Measurements from ENCODE around the gene ANKRD42. TPM values are rescaled to one million over a fixed set of nuclear protein-coding genes. Genes with fewer than 3 reads are reported as not detected.

ANKRD42 gene
- polyA plus RNA-seq, 1 of the 3 experiments (the other 2 are of a cell fraction) = 13.3 TPM

DNA sequence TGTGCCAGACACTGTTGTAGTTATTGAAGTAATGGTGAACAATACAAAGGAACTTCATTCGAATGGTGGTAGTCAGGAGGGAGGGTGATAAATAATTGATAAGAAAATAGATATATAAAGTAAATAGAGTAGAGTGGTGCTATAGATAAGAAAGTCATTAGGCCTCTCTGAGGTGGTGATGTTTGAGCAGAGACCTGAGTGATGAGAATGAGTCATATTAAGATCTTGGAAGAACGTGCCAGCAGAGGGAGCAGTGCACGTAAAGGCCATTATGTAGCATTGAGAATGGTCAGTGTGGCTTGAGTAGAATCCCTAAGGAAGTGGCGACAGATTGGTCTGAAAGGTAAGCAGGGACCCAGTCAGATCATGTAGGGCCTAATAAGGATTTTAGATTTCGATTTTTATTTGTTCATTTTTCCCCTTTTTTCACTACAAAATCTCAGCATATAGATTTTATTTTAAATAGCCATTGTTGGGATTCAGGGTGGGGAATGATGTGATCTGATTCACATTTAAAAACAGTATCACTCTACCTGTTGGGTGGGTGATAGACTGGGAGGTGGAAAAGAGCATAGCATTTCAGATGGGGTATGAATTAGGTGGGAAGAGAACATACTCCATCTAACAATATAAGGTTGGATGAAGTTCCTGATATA, 47.9 kb downstream of the ANKRD42 start:
- Histone ChIP-seq H3K9me2 (no peaks in the 10 kb centered on the region), H4K20me1 (ENCODE audit: insufficient read depth) (no peaks in the 10 kb centered on the region), H3F3A (replicated peaks; ENCODE audit: insufficient read depth) (no peaks in the 10 kb centered on the region), H3K36me3 (replicated peaks in 1 of 2; ENCODE audit: control insufficient read depth in 1 of 2, insufficient read depth in 2 of 2, low read length in 1 of 2) (peaks cover 0 to 1% of the 10 kb centered on the region in 2 experiments), H3K4me3 (ENCODE audit: low read depth in 2 of 2, low read length in 1 of 2) (no peak overlapping the region; a peak in 1 of 4 replicates), H3K4me2 (no peak overlapping the region), H3K9ac (no peak overlapping the region), H3K79me2 (ENCODE audit: insufficient read depth) (no peaks in the 10 kb centered on the region), H3K9me3 (no peaks in the 10 kb centered on the region), H2AFZ (ENCODE audit: low read depth) (no peak overlapping the region), H3K4me1 (ENCODE audit: control insufficient read depth in 1 of 2, insufficient read depth in 2 of 2, low read depth in 1 of 2, low read length in 1 of 2) (no peaks in the 10 kb centered on the region; a peak in 1 of 4 replicates), H3K27me3 (ENCODE audit: insufficient read depth) (no peaks in the 10 kb centered on the region), H3K27ac (ENCODE audit: low read depth in 2 of 2, low read length in 1 of 2) (no peak overlapping the region)
- 26% methylated on average over 5 of the region's 5 CpGs for WGBS (ENCODE audit: low lambda C conversion rate)
- TF ChIP-seq, protein P1, sequence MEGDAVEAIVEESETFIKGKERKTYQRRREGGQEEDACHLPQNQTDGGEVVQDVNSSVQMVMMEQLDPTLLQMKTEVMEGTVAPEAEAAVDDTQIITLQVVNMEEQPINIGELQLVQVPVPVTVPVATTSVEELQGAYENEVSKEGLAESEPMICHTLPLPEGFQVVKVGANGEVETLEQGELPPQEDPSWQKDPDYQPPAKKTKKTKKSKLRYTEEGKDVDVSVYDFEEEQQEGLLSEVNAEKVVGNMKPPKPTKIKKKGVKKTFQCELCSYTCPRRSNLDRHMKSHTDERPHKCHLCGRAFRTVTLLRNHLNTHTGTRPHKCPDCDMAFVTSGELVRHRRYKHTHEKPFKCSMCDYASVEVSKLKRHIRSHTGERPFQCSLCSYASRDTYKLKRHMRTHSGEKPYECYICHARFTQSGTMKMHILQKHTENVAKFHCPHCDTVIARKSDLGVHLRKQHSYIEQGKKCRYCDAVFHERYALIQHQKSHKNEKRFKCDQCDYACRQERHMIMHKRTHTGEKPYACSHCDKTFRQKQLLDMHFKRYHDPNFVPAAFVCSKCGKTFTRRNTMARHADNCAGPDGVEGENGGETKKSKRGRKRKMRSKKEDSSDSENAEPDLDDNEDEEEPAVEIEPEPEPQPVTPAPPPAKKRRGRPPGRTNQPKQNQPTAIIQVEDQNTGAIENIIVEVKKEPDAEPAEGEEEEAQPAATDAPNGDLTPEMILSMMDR (IDR thresholded peaks at IDR 0.05) = peak; percentile 69
- TF ChIP-seq FOSL2 (IDR thresholded peaks at IDR 0.05; ENCODE audit: borderline replicate concordance, low read depth) (peak; percentile 71; the same call in 1 of the 2 replicates), RCOR1 (IDR thresholded peaks at IDR 0.05; ENCODE audit: low read length) (no peak), CHD2 (IDR thresholded peaks at IDR 0.05; ENCODE audit: low read length, partially characterized antibody) (no peak), NFIC (IDR thresholded peaks at IDR 0.05; ENCODE audit: borderline replicate concordance) (no peak), JUND (IDR thresholded peaks at IDR 0.05) (0 out of 2 replicates have a peak, but pooled peaks have one; percentile 23), TCF12 (IDR thresholded peaks at IDR 0.05) (no peak), RXRA (IDR thresholded peaks at IDR 0.05; ENCODE audit: borderline replicate concordance, low read depth) (no peak), RAD21 (IDR thresholded peaks at IDR 0.05; ENCODE audit: low read length) (peak; percentile 57), MXI1 (IDR thresholded peaks at IDR 0.05; ENCODE audit: low read depth, low read length) (no peak), SMC3 (IDR thresholded peaks at IDR 0.05; ENCODE audit: low read depth, low read length) (peak; percentile 55)
- TF ChIP-seq, protein P2, sequence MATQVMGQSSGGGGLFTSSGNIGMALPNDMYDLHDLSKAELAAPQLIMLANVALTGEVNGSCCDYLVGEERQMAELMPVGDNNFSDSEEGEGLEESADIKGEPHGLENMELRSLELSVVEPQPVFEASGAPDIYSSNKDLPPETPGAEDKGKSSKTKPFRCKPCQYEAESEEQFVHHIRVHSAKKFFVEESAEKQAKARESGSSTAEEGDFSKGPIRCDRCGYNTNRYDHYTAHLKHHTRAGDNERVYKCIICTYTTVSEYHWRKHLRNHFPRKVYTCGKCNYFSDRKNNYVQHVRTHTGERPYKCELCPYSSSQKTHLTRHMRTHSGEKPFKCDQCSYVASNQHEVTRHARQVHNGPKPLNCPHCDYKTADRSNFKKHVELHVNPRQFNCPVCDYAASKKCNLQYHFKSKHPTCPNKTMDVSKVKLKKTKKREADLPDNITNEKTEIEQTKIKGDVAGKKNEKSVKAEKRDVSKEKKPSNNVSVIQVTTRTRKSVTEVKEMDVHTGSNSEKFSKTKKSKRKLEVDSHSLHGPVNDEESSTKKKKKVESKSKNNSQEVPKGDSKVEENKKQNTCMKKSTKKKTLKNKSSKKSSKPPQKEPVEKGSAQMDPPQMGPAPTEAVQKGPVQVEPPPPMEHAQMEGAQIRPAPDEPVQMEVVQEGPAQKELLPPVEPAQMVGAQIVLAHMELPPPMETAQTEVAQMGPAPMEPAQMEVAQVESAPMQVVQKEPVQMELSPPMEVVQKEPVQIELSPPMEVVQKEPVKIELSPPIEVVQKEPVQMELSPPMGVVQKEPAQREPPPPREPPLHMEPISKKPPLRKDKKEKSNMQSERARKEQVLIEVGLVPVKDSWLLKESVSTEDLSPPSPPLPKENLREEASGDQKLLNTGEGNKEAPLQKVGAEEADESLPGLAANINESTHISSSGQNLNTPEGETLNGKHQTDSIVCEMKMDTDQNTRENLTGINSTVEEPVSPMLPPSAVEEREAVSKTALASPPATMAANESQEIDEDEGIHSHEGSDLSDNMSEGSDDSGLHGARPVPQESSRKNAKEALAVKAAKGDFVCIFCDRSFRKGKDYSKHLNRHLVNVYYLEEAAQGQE (IDR thresholded peaks at IDR 0.05; ENCODE audit: low read depth, low read length) = no peak
- TF ChIP-seq, protein P3, sequence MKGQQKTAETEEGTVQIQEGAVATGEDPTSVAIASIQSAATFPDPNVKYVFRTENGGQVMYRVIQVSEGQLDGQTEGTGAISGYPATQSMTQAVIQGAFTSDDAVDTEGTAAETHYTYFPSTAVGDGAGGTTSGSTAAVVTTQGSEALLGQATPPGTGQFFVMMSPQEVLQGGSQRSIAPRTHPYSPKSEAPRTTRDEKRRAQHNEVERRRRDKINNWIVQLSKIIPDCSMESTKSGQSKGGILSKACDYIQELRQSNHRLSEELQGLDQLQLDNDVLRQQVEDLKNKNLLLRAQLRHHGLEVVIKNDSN (IDR thresholded peaks at IDR 0.05; ENCODE audit: borderline replicate concordance, low read depth) = no peak
- ChIA-PET CTCF (no interaction called here), POLR2A (no interaction called here)
- DNase-seq = peak; percentile 38
